Body of pancreas (tissue), 4 donors: Measurements from ENCODE around the gene RFC2.

Source experiments
- CTCF ChIP-seq, 7 experiments: fragments of 450-650 bp in 4 of 7; fragments of 200-600 bp in 3 of 7; sonication (generic) in 3 of 7; IDR thresholded peaks; one replicate each; pipeline ENCODE4 v1.5.1; 2016 to 2019; ENCODE audit warnings: antibody characterized with exemption in 7 of 7
- POLR2A ChIP-seq, 3 donors: fragments of 450-650 bp; IDR thresholded peaks; one replicate each; pipeline ENCODE4 v1.6.1; 2016; ENCODE audit warnings: antibody characterized with exemption in 3 of 3, mild to moderate bottlenecking in 2 of 3

- TF ChIP-seq CTCF (IDR thresholded peaks at IDR 0.05) (no peak), POLR2A (IDR thresholded peaks at IDR 0.05) (no peak)
Observed at GRCh38 chr7:74284781-74285259, 30.6 kb upstream of the RFC2 start.
